Fibroblast of pulmonary artery (primary cell): ENCODE results near the gene RELN.

Source experiments
- DNase-seq: peaks from one replicate; pipeline ENCODE4 v3.0.0-alpha.2; 2010; ENCODE audit warnings: low read depth
- H3K4me3 ChIP-seq: replicated peaks from 2 replicates; pipeline ENCODE4 v1.5.1; 2011; ENCODE audit warnings: low read depth, mild to moderate bottlenecking, control low read depth, low read length, moderate library complexity
- CTCF ChIP-seq: IDR thresholded peaks from 2 replicates; pipeline ENCODE4 v1.5.1; 2011; ENCODE audit warnings: mild to moderate bottlenecking, control low read depth, low read length, inconsistent platforms; ENCODE audit errors: missing control alignments

Gene RELN

GRCh38 chr7:103687272-103687671 is 302.2 kb downstream of the RELN start:
- no peak for DNase-seq
- no peak overlapping the region for H3K4me3 ChIP-seq
- TF ChIP-seq CTCF = no peak

GRCh38 chr7:103686763-103687162 is 302.7 kb downstream of the RELN start:
- DNase-seq = no peak
- no peak for TF ChIP-seq CTCF
- H3K4me3 ChIP-seq = no peak overlapping the region

- no peak overlapping the region for H3K4me3 ChIP-seq
- DNase-seq = no peak
- no peak for TF ChIP-seq CTCF
Observed at GRCh38 chr7:103686064-103686463, 303.4 kb downstream of the RELN start.

- no peak for DNase-seq
- TF ChIP-seq CTCF = no peak
Observed at GRCh38 chr7:103685646-103686045, 303.8 kb downstream of the RELN start.

GRCh38 chr7:103683348-103683747 is 306.1 kb downstream of the RELN start:
- no peak for TF ChIP-seq CTCF
- no peak for DNase-seq

More at GRCh38 chr7:103685646-103686045, 303.8 kb downstream of the RELN start:
- no peak overlapping the region for H3K4me3 ChIP-seq

GRCh38 chr7:103680161-103681144 is 309.0 kb downstream of the RELN start:
- no peak overlapping the region for H3K4me3 ChIP-seq
- no peak for DNase-seq
- no peak for TF ChIP-seq CTCF

More at GRCh38 chr7:103683348-103683747, 306.1 kb downstream of the RELN start:
- H3K4me3 ChIP-seq = no peak overlapping the region
